B cell (primary cell): ENCODE data around the gene ANGPT4. TPM values are rescaled to one million over a fixed set of nuclear protein-coding genes. Genes with fewer than 3 reads are reported as not detected.

Source experiments
- ATAC-seq: fragments of 200-7000 bp; cut with Tn5 transposase; one replicate; pipeline ENCODE4 v1.10.0; 2021; ENCODE audit warnings: low read depth, mild to moderate bottlenecking, moderate number of reproducible peaks, moderate library complexity
- CTCF ChIA-PET: fragments of 350-600 bp; sonication (Branson Sonifier 250); formaldehyde crosslinking; loops from one replicate; lab custom pipeline; 2021; ENCODE audit warnings: antibody characterized with exemption, inconsistent platforms; lab: Charles Lee
- POLR2A ChIA-PET: fragments of 350-600 bp; sonication (Branson Sonifier 250); formaldehyde crosslinking; loops from one replicate; lab custom pipeline; 2021; ENCODE audit warnings: antibody characterized with exemption; lab: Charles Lee
- DNase-seq: peaks from one replicate; pipeline ENCODE4 v3.0.0; 2013
- H2AFZ ChIP-seq: 2 replicates; pipeline ENCODE4 v1.6.1; 2012; ENCODE audit warnings: mild to moderate bottlenecking, low read depth, low read length; ENCODE audit not compliant: insufficient read depth, poor library complexity, severe bottlenecking
- H3K27ac ChIP-seq, 2 donors: 1 replicate in 1 of 2; 2 replicates in 1 of 2; pipeline ENCODE4 v1.5.1; 2012 to 2013; ENCODE audit warnings: low read length in 2 of 2, mild to moderate bottlenecking in 2 of 2, moderate library complexity in 1 of 2
- H3K27me3 ChIP-seq, 4 experiments: fragments of 200-600 bp in 1 of 4; sonication (generic) in 1 of 4; replicated peaks in 1 of 4; 1 replicate in 2 of 4; 2 replicates in 2 of 4; pipeline versions ENCODE4 v1.6.1 to v1.7.0; 2013 to 2016; ENCODE audit warnings: low read length in 3 of 4, mild to moderate bottlenecking in 2 of 4, mixed read lengths in 1 of 4, moderate library complexity in 1 of 4; ENCODE audit not compliant: insufficient read depth in 4 of 4, control insufficient read depth in 3 of 4; ENCODE audit errors: control extremely low read depth in 1 of 4
- H3K36me3 ChIP-seq, 2 experiments: replicated peaks in 1 of 2; 1 replicate in 1 of 2; 2 replicates in 1 of 2; pipeline versions ENCODE4 v1.6.1 to v1.7.1; 2013; ENCODE audit warnings: low read length in 1 of 2; ENCODE audit not compliant: insufficient read depth in 2 of 2, control insufficient read depth in 1 of 2; ENCODE audit errors: control extremely low read depth in 1 of 2, extremely low read depth in 1 of 2
- H3K4me1 ChIP-seq, 2 donors: fragments of 200-600 bp in 1 of 2; sonication (generic) in 1 of 2; 1 replicate in 1 of 2; 2 replicates in 1 of 2; pipeline versions ENCODE4 v1.5.1 to v1.6.1; 2013 to 2017; ENCODE audit warnings: low read length in 2 of 2; ENCODE audit not compliant: control insufficient read depth in 2 of 2, insufficient read depth in 2 of 2
- H3K4me2 ChIP-seq: replicated peaks from 2 replicates; pipeline ENCODE3; 2012; ENCODE audit warnings: mild to moderate bottlenecking, low read depth, low read length; ENCODE audit not compliant: poor library complexity, severe bottlenecking
- H3K4me3 ChIP-seq, 5 experiments: fragments of 200-600 bp in 1 of 5; sonication (generic) in 1 of 5; 1 replicate in 3 of 5; 2 replicates in 2 of 5; pipeline versions ENCODE4 v1.5.1 to v1.7.0; 2011 to 2016; ENCODE audit warnings: low read length in 4 of 5, mild to moderate bottlenecking in 4 of 5, low read depth in 2 of 5, control low read depth in 1 of 5, moderate library complexity in 1 of 5; ENCODE audit not compliant: insufficient read depth in 1 of 5; ENCODE audit errors: control extremely low read depth in 1 of 5, extremely low read depth in 1 of 5
- H3K79me2 ChIP-seq: fragments of 200-600 bp; sonication (generic); one replicate; pipeline ENCODE4 v1.6.0; 2016; ENCODE audit warnings: low read length; ENCODE audit not compliant: control insufficient read depth, insufficient read depth
- H3K9ac ChIP-seq: fragments of 200-600 bp; sonication (generic); 2 replicates; pipeline ENCODE4 v1.6.1; 2017; ENCODE audit warnings: mild to moderate bottlenecking, low read length, moderate library complexity
- H3K9me3 ChIP-seq, 3 donors: one replicate each; pipeline versions ENCODE4 v1.6.1 to v1.7.1; 2013; ENCODE audit warnings: low read length in 2 of 3; ENCODE audit not compliant: control insufficient read depth in 2 of 3, insufficient read depth in 1 of 3; ENCODE audit errors: control extremely low read depth in 1 of 3
- H4K20me1 ChIP-seq: 2 replicates; pipeline ENCODE4 v1.6.0; 2012; ENCODE audit warnings: mild to moderate bottlenecking, low read length; ENCODE audit not compliant: insufficient read depth, control insufficient read depth, poor library complexity, severe bottlenecking
- H3K27ac Mint-ChIP-seq: one replicate; pipeline ENCODE4 v1.8.0; 2021; ENCODE audit warnings: mixed read lengths
- H3K27me3 Mint-ChIP-seq: one replicate; pipeline ENCODE4 v1.8.0; 2021; ENCODE audit warnings: mixed read lengths
- H3K4me1 Mint-ChIP-seq: one replicate; pipeline ENCODE4 v1.8.0; 2021; ENCODE audit warnings: mixed read lengths
- H3K4me3 Mint-ChIP-seq: one replicate; pipeline ENCODE4 v1.8.0; 2021; ENCODE audit warnings: mixed read lengths
- H3K9me3 Mint-ChIP-seq: one replicate; pipeline ENCODE4 v1.8.0; 2022; ENCODE audit warnings: mixed read lengths; ENCODE audit not compliant: insufficient read depth
- CTCF ChIP-seq: fragments of 200-600 bp; IDR thresholded peaks from one replicate; pipeline ENCODE4 v1.8.0; 2022; ENCODE audit warnings: antibody characterized with exemption, mild to moderate bottlenecking
- EZH2 ChIP-seq: IDR thresholded peaks from 2 replicates; pipeline ENCODE4 v1.6.1; 2012; ENCODE audit warnings: borderline replicate concordance, low read depth, mild to moderate bottlenecking, moderate library complexity, low read length; ENCODE audit not compliant: insufficient read depth, poor library complexity, severe bottlenecking
- WGBS: methylation state at CpG from one replicate; pipeline ENCODE4 v1.1.5; 2013; ENCODE audit warnings: missing lambda C conversion rate; ENCODE audit not compliant: insufficient coverage; 5-methylcytosine and 5-hydroxymethylcytosine counted together
- intact Hi-C: fragments of 100-400 bp; cut with micrococcal nuclease; formaldehyde crosslinking; loops from one replicate; pipeline ENCODE4 v1.10.0; 2022
- polyA plus RNA-seq: library from polyadenylated mRNA; depleted of rRNA; stranded (reverse); fragments of >200 nt; gene quantifications from 2 replicates; pipeline ENCODE4 v1.2.3, GENCODE V29; 2012
- total RNA-seq, 2 donors: library from RNA; stranded (reverse); fragments of 120-200 nt in 1 of 2; gene quantifications; 1 replicate in 1 of 2; 2 replicates in 1 of 2; pipeline versions ENCODE4 v1.2.3 to v1.2.4, GENCODE V29; 2013 to 2022

Gene ANGPT4
- total and polyA plus RNA-seq, 2 donors (not counting 1 experiment from before 2014, with no cell fraction given) = not detected

- intact Hi-C loops = no loop called here
- Histone ChIP-seq H3K79me2 (peaks cover 91% of the 10 kb centered on the region), H3K36me3 (peaks cover 0 to 3% of the 10 kb centered on the region in 2 experiments), H3K27me3 (peaks cover 0 to 19% (median 6%) of the 10 kb centered on the region in 4 experiments), H3K9me3 (peaks cover 0 to 15% (median 0%) of the 10 kb centered on the region in 3 donors), H3K27ac (no peak overlapping the region), H3K4me1 (peaks cover 49 to 54% of the 10 kb centered on the region in 2 donors), H3K4me2 (no peak overlapping the region), H3K9ac (no peak overlapping the region), H2AFZ (no peak overlapping the region), H4K20me1 (peaks cover 61% of the 10 kb centered on the region), H3K4me3 (no peak overlapping the region)
- Mint-ChIP-seq H3K4me1 (peaks cover 58% of the 10 kb centered on the region), H3K4me3 (no peak overlapping the region), H3K27ac (no peak overlapping the region), H3K27me3 (peaks cover 4% of the 10 kb centered on the region), H3K9me3 (no peaks in the 10 kb centered on the region)
- POLR2A ChIA-PET = no interaction called here
- DNase-seq = no peak
- no peak for ATAC-seq
- CTCF ChIA-PET = no interaction called here
- 98% methylated on average over 10 of the region's 11 CpGs for WGBS
- TF ChIP-seq EZH2 (no peak), CTCF (no peak)
These were observed 76.5 kb downstream of the ANGPT4 start for GRCh38 chr20:839626-840025.

- CTCF ChIA-PET = no interaction called here
- Histone ChIP-seq H3K27ac (no peak overlapping the region), H3K4me1 (peaks cover 49 to 56% of the 10 kb centered on the region in 2 donors), H3K4me2 (no peak overlapping the region), H2AFZ (no peak overlapping the region), H3K36me3 (peaks cover 0 to 3% of the 10 kb centered on the region in 2 experiments), H3K79me2 (peaks cover 91% of the 10 kb centered on the region), H4K20me1 (peaks cover 57% of the 10 kb centered on the region), H3K9me3 (peaks cover 0 to 15% (median 0%) of the 10 kb centered on the region in 3 donors), H3K27me3 (peaks cover 0 to 19% (median 6%) of the 10 kb centered on the region in 4 experiments), H3K9ac (no peak overlapping the region), H3K4me3 (no peak overlapping the region)
- H3K27ac Mint-ChIP-seq = no peak overlapping the region
- H3K9me3 Mint-ChIP-seq = no peaks in the 10 kb centered on the region
- H3K27me3 Mint-ChIP-seq = peaks cover 4% of the 10 kb centered on the region
- intact Hi-C loops = no loop called here
- POLR2A ChIA-PET = no interaction called here
- DNase-seq (no peak), ATAC-seq (no peak)
- WGBS = 88% methylated on average over 4 of the region's 5 CpGs
- no peak overlapping the region for H3K4me3 Mint-ChIP-seq
- H3K4me1 Mint-ChIP-seq = peaks cover 58% of the 10 kb centered on the region
- TF ChIP-seq EZH2 (no peak), CTCF (no peak)
These were observed 77.1 kb downstream of the ANGPT4 start for GRCh38 chr20:839015-839414.
